IMR-90 (cell line): ENCODE results near the gene CIDEC. TPM values are rescaled to one million over a fixed set of nuclear protein-coding genes. Genes with fewer than 3 reads are reported as not detected.

Experiments used
- ATAC-seq: fragments of 200-7000 bp; cut with Tn5 transposase; 2 replicates; pipeline ENCODE4 v1.9.1; 2020; ENCODE audit warnings: low read depth, mild to moderate bottlenecking, moderate library complexity
- BruUV-seq: library from RNA; stranded (reverse); fragments of 400-500 nt; replicated peaks from 2 replicates; lab custom pipeline; 2021; lab: Mats Ljungman, UMichigan
- CTCF ChIA-PET: fragments of 300-600 bp; formaldehyde crosslinking; extraction: SDS; loops from one replicate; lab custom pipeline; 2021; ENCODE audit warnings: antibody characterized with exemption; lab: Yijun Ruan, JAX
- POLR2A ChIA-PET: fragments of 300-600 bp; sonication (Branson Sonifier 250); formaldehyde crosslinking; loops from one replicate; lab custom pipeline; 2022; ENCODE audit warnings: antibody characterized with exemption; ENCODE audit not compliant: unreplicated experiment; lab: Charles Lee
- DNase-seq: peaks from one replicate; pipeline ENCODE4 v3.0.0; 2013
- H2AFZ ChIP-seq: replicated peaks from 2 replicates; pipeline ENCODE3; 2013; ENCODE audit warnings: low read length, mild to moderate bottlenecking; ENCODE audit not compliant: poor library complexity
- H2AK5ac ChIP-seq: 2 replicates; pipeline ENCODE4 v1.6.1; 2013; ENCODE audit warnings: low read depth, low read length, inconsistent platforms
- H2AK9ac ChIP-seq: replicated peaks from 2 replicates; pipeline ENCODE3; 2013; ENCODE audit warnings: mild to moderate bottlenecking, low read depth, low read length, moderate library complexity; ENCODE audit not compliant: poor library complexity
- H2BK120ac ChIP-seq: 2 replicates; pipeline ENCODE4 v1.6.1; 2013; ENCODE audit warnings: low read depth, low read length, inconsistent platforms
- H2BK15ac ChIP-seq: 3 replicates; pipeline ENCODE4 v1.6.1; 2013; ENCODE audit warnings: low read depth, low read length, inconsistent platforms
- H2BK20ac ChIP-seq: 2 replicates; pipeline ENCODE4 v1.6.1; 2013; ENCODE audit warnings: low read depth, mild to moderate bottlenecking, inconsistent platforms, low read length, moderate library complexity
- H2BK5ac ChIP-seq: 2 replicates; pipeline ENCODE4 v1.6.1; 2013; ENCODE audit warnings: mild to moderate bottlenecking, low read depth, low read length, inconsistent platforms; ENCODE audit not compliant: poor library complexity, severe bottlenecking
- H3K14ac ChIP-seq: replicated peaks from 2 replicates; pipeline ENCODE4 v1.6.1; 2013; ENCODE audit warnings: low read depth, low read length, inconsistent platforms
- H3K18ac ChIP-seq: 2 replicates; pipeline ENCODE4 v1.6.1; 2013; ENCODE audit warnings: low read depth, low read length, control low read depth
- H3K23ac ChIP-seq: 2 replicates; pipeline ENCODE4 v1.6.1; 2013; ENCODE audit warnings: low read depth, low read length, inconsistent platforms
- H3K27ac ChIP-seq: 2 replicates; pipeline ENCODE4 v1.5.1; 2013; ENCODE audit warnings: mild to moderate bottlenecking, control low read depth, low read length; ENCODE audit not compliant: insufficient read depth
- H3K27me3 ChIP-seq: 2 replicates; pipeline ENCODE4 v1.6.1; 2013; ENCODE audit warnings: low read length; ENCODE audit not compliant: control insufficient read depth, insufficient read depth
- H3K36me3 ChIP-seq: 2 replicates; pipeline ENCODE4 v1.6.1; 2013; ENCODE audit warnings: low read length, mixed read lengths; ENCODE audit not compliant: control insufficient read depth, insufficient read depth
- H3K4ac ChIP-seq: 2 replicates; pipeline ENCODE4 v1.6.1; 2013; ENCODE audit warnings: low read depth, low read length, inconsistent platforms
- H3K4me1 ChIP-seq: 2 replicates; pipeline ENCODE4 v1.6.1; 2013; ENCODE audit warnings: low read length, mixed read lengths; ENCODE audit not compliant: control insufficient read depth, insufficient read depth
- H3K4me2 ChIP-seq: 2 replicates; pipeline ENCODE4 v1.6.1; 2013; ENCODE audit warnings: low read depth, mild to moderate bottlenecking, control low read depth, low read length, moderate library complexity
- H3K4me3 ChIP-seq: 2 replicates; pipeline ENCODE4 v1.5.1; 2013; ENCODE audit warnings: low read depth, mild to moderate bottlenecking, control low read depth, low read length, moderate library complexity; ENCODE audit not compliant: insufficient read depth
- H3K56ac ChIP-seq: 2 replicates; pipeline ENCODE4 v1.6.1; 2013; ENCODE audit warnings: low read length, inconsistent platforms; ENCODE audit not compliant: insufficient read depth; ENCODE audit errors: extremely low read depth
- H3K79me1 ChIP-seq, 2 experiments: 2 replicates each; pipeline ENCODE4 v1.6.1; 2013; ENCODE audit warnings: low read length in 2 of 2, inconsistent platforms in 1 of 2, low read depth in 1 of 2
- H3K9ac ChIP-seq: 2 replicates; pipeline ENCODE4 v1.6.1; 2013; ENCODE audit warnings: low read depth, low read length, control low read depth
- H3K9me1 ChIP-seq: 2 replicates; pipeline ENCODE4 v1.6.1; 2013; ENCODE audit warnings: low read length, inconsistent platforms; ENCODE audit not compliant: insufficient read depth
- H3K9me3 ChIP-seq: 2 replicates; pipeline ENCODE4 v1.6.1; 2013; ENCODE audit warnings: low read length; ENCODE audit not compliant: control insufficient read depth, insufficient read depth
- H4K20me1 ChIP-seq: 2 replicates; pipeline ENCODE4 v1.6.1; 2013; ENCODE audit warnings: low read length, inconsistent platforms; ENCODE audit not compliant: insufficient read depth
- H4K5ac ChIP-seq: 2 replicates; pipeline ENCODE4 v1.6.1; 2013; ENCODE audit warnings: mild to moderate bottlenecking, low read depth, low read length, control low read depth
- H4K8ac ChIP-seq, 2 experiments: 2 replicates each; pipeline ENCODE4 v1.6.1; 2013; ENCODE audit warnings: low read depth in 2 of 2, low read length in 2 of 2, control low read depth in 1 of 2, inconsistent platforms in 1 of 2
- H4K91ac ChIP-seq: 2 replicates; pipeline ENCODE4 v1.6.1; 2013; ENCODE audit warnings: low read depth, low read length, inconsistent platforms; ENCODE audit not compliant: insufficient read depth
- BHLHE40 ChIP-seq: fragments of 150-350 bp; IDR thresholded peaks from 2 replicates; pipeline ENCODE4 v1.6.1; 2016; ENCODE audit warnings: mild to moderate bottlenecking, low read depth, low read length
- CEBPB ChIP-seq: IDR thresholded peaks from 2 replicates; pipeline ENCODE4 v1.6.1; 2012; ENCODE audit warnings: low read depth, low read length, improper control_type of control experiment
- CHD1 ChIP-seq: IDR thresholded peaks from 2 replicates; pipeline ENCODE4 v1.6.1; 2012; ENCODE audit warnings: low read depth, low read length, improper control_type of control experiment
- CTCF ChIP-seq: conservative IDR thresholded peaks from 2 replicates; pipeline ENCODE4 v1.5.1; 2012; ENCODE audit warnings: mild to moderate bottlenecking, low read depth, low read length, improper control_type of control experiment
- ELK1 ChIP-seq: fragments of 150-350 bp; IDR thresholded peaks from 2 replicates; pipeline ENCODE4 v1.6.1; 2016; ENCODE audit warnings: low read depth, mild to moderate bottlenecking, low read length, moderate library complexity, borderline replicate concordance
- FOS ChIP-seq: fragments of 150-350 bp; IDR thresholded peaks from 2 replicates; pipeline ENCODE4 v1.6.1; 2016; ENCODE audit warnings: low read depth, low read length
- MAFK ChIP-seq: IDR thresholded peaks from 2 replicates; pipeline ENCODE4 v1.6.1; 2012; ENCODE audit warnings: low read depth, low read length, improper control_type of control experiment
- MAZ ChIP-seq: IDR thresholded peaks from 2 replicates; pipeline ENCODE4 v1.6.1; 2012; ENCODE audit warnings: low read depth, mild to moderate bottlenecking, low read length, improper control_type of control experiment, moderate library complexity, borderline replicate concordance
- MXI1 ChIP-seq: IDR thresholded peaks from 2 replicates; pipeline ENCODE4 v1.6.1; 2012; ENCODE audit warnings: low read depth, mild to moderate bottlenecking, low read length, moderate library complexity, borderline replicate concordance
- NFE2L2 ChIP-seq: fragments of 150-350 bp; IDR thresholded peaks from 2 replicates; pipeline ENCODE4 v1.6.1; 2016; ENCODE audit warnings: low read depth, mild to moderate bottlenecking, low read length
- POLR2A ChIP-seq: IDR thresholded peaks from 2 replicates; pipeline ENCODE4 v1.6.1; 2012; ENCODE audit warnings: mild to moderate bottlenecking, low read depth, low read length
- RCOR1 ChIP-seq: IDR thresholded peaks from 2 replicates; pipeline ENCODE4 v1.6.1; 2012; ENCODE audit warnings: mild to moderate bottlenecking, low read length, improper control_type of control experiment; ENCODE audit not compliant: insufficient replicate concordance
- RFX5 ChIP-seq: IDR thresholded peaks from 2 replicates; pipeline ENCODE4 v1.8.0; 2012; ENCODE audit warnings: low read depth, mild to moderate bottlenecking, low read length, moderate library complexity
- SMC3 ChIP-seq: fragments of 150-350 bp; IDR thresholded peaks from 2 replicates; pipeline ENCODE4 v1.6.1; 2016; ENCODE audit warnings: low read depth, mild to moderate bottlenecking, antibody characterized with exemption, low read length, moderate library complexity
- USF2 ChIP-seq: fragments of 150-350 bp; IDR thresholded peaks from 2 replicates; pipeline ENCODE4 v1.6.1; 2017; ENCODE audit warnings: mild to moderate bottlenecking, antibody characterized with exemption, low read length, low read depth
- WGBS, 2 experiments: methylation state at CpG; one replicate each; pipeline versions ENCODE4 v1.1.5 to v1.1.7; 2013; ENCODE audit warnings: missing lambda C conversion rate in 2 of 2; ENCODE audit not compliant: insufficient read length in 1 of 2; ENCODE audit errors: extremely low coverage in 2 of 2; 5-methylcytosine and 5-hydroxymethylcytosine counted together
- dilution Hi-C: fragments of 300-500 bp; cut with HindIII; formaldehyde crosslinking; loops from one replicate; pipeline ENCODE4 v1.14.3; 2018; ENCODE audit warnings: low sequenced_read_pairs; ENCODE audit not compliant: unreplicated experiment
- in situ Hi-C: fragments of 300-500 bp; cut with MboI; formaldehyde crosslinking; loops from 3 replicates; pipeline ENCODE4 v1.14.3; 2019; ENCODE audit warnings: low sequenced_read_pairs, inconsistent platforms, mixed read lengths
- intact Hi-C: fragments of 100-400 bp; cut with micrococcal nuclease; formaldehyde crosslinking; loops from 2 replicates; pipeline ENCODE4 v1.10.0; 2022
- polyA plus RNA-seq, 3 experiments: library from polyadenylated mRNA; depleted of rRNA; stranded (reverse); fragments of >200 nt; gene quantifications; 2 replicates each; pipeline ENCODE4 v1.2.3, GENCODE V29; 2012; ENCODE audit warnings: low replicate concordance in 1 of 3
- total RNA-seq: library from RNA; depleted of rRNA; stranded (reverse); fragments of >200 nt; gene quantifications from 2 replicates; pipeline ENCODE4 v1.2.3, GENCODE V29; 2012

Gene CIDEC
- total and polyA plus RNA-seq, 2 of the 4 experiments (the other 2 are of a cell fraction), result 0.09 TPM; not detected in 1

- no peaks in the 10 kb centered on the region for H4K20me1 ChIP-seq
- dilution Hi-C loops, result no loop called here
- peaks cover 2 to 21% of the 10 kb centered on the region in 2 experiments; a peak in 3 of 4 replicates for H3K79me1 ChIP-seq
- no peak for ATAC-seq
- H3K9me1 ChIP-seq, result peaks cover 13% of the 10 kb centered on the region
- no peak overlapping the region for H3K27ac ChIP-seq
- DNase-seq, result peak; percentile 82
- ChIA-PET POLR2A (interaction anchor here (0.5 to 0.6 kb wide), 2 partner anchors 13 to 56 kb away, joined by 4 to 5 read pairs; no protein-coding TSS in a partner anchor), CTCF (no interaction called here)
- H2BK15ac ChIP-seq, result no peak overlapping the region
- H2AFZ ChIP-seq, result no peak overlapping the region
- H3K18ac ChIP-seq, result no peak overlapping the region
- no peak overlapping the region for H3K56ac ChIP-seq
- H4K8ac ChIP-seq, result no peak overlapping the region
- H2BK120ac ChIP-seq, result no peak overlapping the region
- no peaks in the 10 kb centered on the region for H3K27me3 ChIP-seq
- in situ Hi-C loops, result no loop called here
- H3K9ac ChIP-seq, result no peak overlapping the region
- H3K4me3 ChIP-seq, result no peak overlapping the region
- H3K23ac ChIP-seq, result no peak overlapping the region
- BruUV-seq, result no TSS peak
- intact Hi-C loops, result no loop called here
- no peak overlapping the region for H3K4ac ChIP-seq
- no peak overlapping the region for H2AK5ac ChIP-seq
- H2BK20ac ChIP-seq, result no peak overlapping the region
- no peak overlapping the region for H3K4me2 ChIP-seq
- H2BK5ac ChIP-seq, result no peak overlapping the region
- no peak overlapping the region for H4K91ac ChIP-seq
- no peak overlapping the region for H4K5ac ChIP-seq
- H3K4me1 ChIP-seq, result peaks cover 28% of the 10 kb centered on the region
- WGBS, 2 experiments, result 82% methylated on average over 3 of the region's 7 CpGs; no CpG with 5 or more reads in 1 of the 2 experiments
- no peak overlapping the region for H2AK9ac ChIP-seq
- no peaks in the 10 kb centered on the region for H3K36me3 ChIP-seq
- no peaks in the 10 kb centered on the region for H3K9me3 ChIP-seq
- H3K14ac ChIP-seq, result no peak overlapping the region; the same call in 1 of the 2 replicates
- TF ChIP-seq NFE2L2, result peak; percentile 86
- no peak for TF ChIP-seq SMC3
- peak; percentile 73 for TF ChIP-seq MAFK
- TF ChIP-seq USF2, result no peak
- no peak for TF ChIP-seq MAZ
- no peak for TF ChIP-seq RCOR1
- no peak for TF ChIP-seq ELK1
- no peak for TF ChIP-seq CTCF
- TF ChIP-seq CHD1, result no peak
- TF ChIP-seq FOS, result 0 out of 2 replicates have a peak, but pooled peaks have one; percentile 50
- 0 out of 2 replicates have a peak, but pooled peaks have one; percentile 18 for TF ChIP-seq BHLHE40
- no peak for TF ChIP-seq POLR2A
- no peak for TF ChIP-seq RFX5
- peak; percentile 89 for TF ChIP-seq CEBPB
- TF ChIP-seq MXI1, result no peak
Observed at GRCh38 chr3:9912294-9912935, 32.4 kb upstream of the CIDEC start.
